Natural killer cell treated with Interleukin-12 subunit alpha and Interleukin-12 subunit beta and Interleukin-15 and Interleukin-18, amount 100 ng/mL, for 72 hours (primary cell): ENCODE results near the gene VASH1. TPM values are rescaled to one million over a fixed set of nuclear protein-coding genes. Genes with fewer than 3 reads are reported as not detected.
"Not testable (repeated sequence)": the region's sequence is repeated elsewhere in the genome, so short reads cannot be mapped to it uniquely, and the experiment has no call there.

Experiments used
- ATAC-seq, 2 donors: fragments of 150-1000 bp; cut with Tn5 transposase in 1 of 2; sonication (Bioruptor Pico), chemical (Tn5 transposase) in 1 of 2; 2 replicates each; pipeline ENCODE4 v1.10.0; 2021
- DNase-seq: peaks from one replicate; pipeline ENCODE4 v3.0.0; 2022; ENCODE audit warnings: low spot score
- H3K27ac Mint-ChIP-seq, 2 donors: 1 replicate in 1 of 2; 2 replicates in 1 of 2; pipeline ENCODE4 v1.8.0; 2022; ENCODE audit warnings: mixed read lengths in 2 of 2, mild to moderate bottlenecking in 1 of 2, moderate library complexity in 1 of 2
- H3K27me3 Mint-ChIP-seq, 2 donors: 1 replicate in 1 of 2; 2 replicates in 1 of 2; pipeline ENCODE4 v1.8.0; 2022; ENCODE audit warnings: mixed read lengths in 2 of 2
- H3K36me3 Mint-ChIP-seq: one replicate; pipeline ENCODE4 v1.8.0; 2022; ENCODE audit warnings: mixed read lengths
- H3K4me1 Mint-ChIP-seq, 2 donors: 1 replicate in 1 of 2; 2 replicates in 1 of 2; pipeline ENCODE4 v1.8.0; 2022; ENCODE audit warnings: low read depth in 2 of 2, mixed read lengths in 2 of 2, mild to moderate bottlenecking in 1 of 2
- H3K4me3 Mint-ChIP-seq: one replicate; pipeline ENCODE4 v1.8.0; 2022; ENCODE audit warnings: mixed read lengths
- H3K9me3 Mint-ChIP-seq: 2 replicates; pipeline ENCODE4 v1.8.0; 2022; ENCODE audit warnings: mixed read lengths
- total RNA-seq, 2 donors: library from RNA; stranded (reverse); gene quantifications; one replicate each; pipeline ENCODE4 v1.2.3, GENCODE V29; 2022

Gene VASH1
- total RNA-seq, 2 donors from 2014 or later, result 1.2 to 1.9 TPM

DNA sequence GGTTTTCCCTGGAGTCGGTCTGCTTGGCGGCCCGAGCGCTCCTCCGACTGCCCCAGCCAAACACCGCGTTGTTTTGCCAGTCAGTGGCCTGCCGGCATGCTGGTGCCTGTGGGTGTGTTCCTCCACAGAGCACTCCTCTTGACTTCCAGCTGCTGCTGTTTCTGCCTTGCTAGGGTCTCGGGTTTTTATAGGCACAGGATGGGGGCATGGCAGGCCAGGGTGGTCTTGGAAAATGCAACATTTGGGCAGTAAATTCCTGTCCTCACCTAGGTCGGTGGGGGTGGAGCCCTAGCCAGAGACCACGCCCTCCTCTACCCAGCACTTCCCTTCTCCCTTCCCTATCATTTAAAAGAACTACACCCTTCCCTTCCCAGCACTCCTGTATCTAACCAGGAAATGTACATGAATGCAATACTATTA lies 34.7 kb upstream of the VASH1 start:
- H3K36me3 Mint-ChIP-seq, result no peaks in the 10 kb centered on the region
- no peak for DNase-seq
- no peaks in the 10 kb centered on the region for H3K4me1 Mint-ChIP-seq
- no peaks in the 10 kb centered on the region for H3K9me3 Mint-ChIP-seq
- ATAC-seq, result no peak
- H3K27me3 Mint-ChIP-seq, result peaks cover 26 to 39% of the 10 kb centered on the region in 2 donors
- no peak overlapping the region for H3K4me3 Mint-ChIP-seq
- no peak overlapping the region for H3K27ac Mint-ChIP-seq

- no peaks in the 10 kb centered on the region for H3K9me3 Mint-ChIP-seq
- no peak overlapping the region for H3K4me3 Mint-ChIP-seq
- no peak overlapping the region for H3K27ac Mint-ChIP-seq
- peaks cover 26 to 39% of the 10 kb centered on the region in 2 donors for H3K27me3 Mint-ChIP-seq
- H3K4me1 Mint-ChIP-seq, result no peaks in the 10 kb centered on the region
- H3K36me3 Mint-ChIP-seq, result no peaks in the 10 kb centered on the region
- DNase-seq (no peak), ATAC-seq (no peak)
Observed at GRCh38 chr14:76727384-76727783, 33.9 kb upstream of the VASH1 start.

GRCh38 chr14:76727901-76728300 lies 33.4 kb upstream of the VASH1 start:
- Mint-ChIP-seq H3K4me3 (no peak overlapping the region), H3K27ac (no peak overlapping the region), H3K36me3 (no peaks in the 10 kb centered on the region), H3K9me3 (no peaks in the 10 kb centered on the region), H3K4me1 (no peaks in the 10 kb centered on the region), H3K27me3 (peaks cover 26 to 39% of the 10 kb centered on the region in 2 donors)
- ATAC-seq, result no peak
- no peak for DNase-seq

DNA sequence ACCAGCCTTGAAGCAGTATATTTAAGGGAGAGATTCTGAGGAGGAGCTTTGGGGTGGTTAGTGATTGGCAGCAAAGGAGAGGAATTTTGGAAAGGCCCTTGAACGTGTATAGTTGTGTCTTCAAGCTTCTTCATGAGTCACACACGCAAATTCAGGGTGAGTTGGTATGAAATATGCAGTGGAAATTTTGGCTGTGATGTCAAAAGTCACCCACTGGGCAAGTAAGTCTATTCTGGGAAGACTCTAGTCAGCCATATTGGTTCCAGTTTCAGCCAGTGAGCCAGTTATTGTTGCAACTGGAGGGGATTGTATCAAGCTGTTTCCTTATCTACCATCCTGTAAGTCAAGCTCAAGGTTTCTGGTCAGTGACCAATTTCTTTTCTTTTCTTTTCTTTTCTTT lies 32.0 kb upstream of the VASH1 start:
- Mint-ChIP-seq H3K27me3 (peaks cover 25 to 39% of the 10 kb centered on the region in 2 donors), H3K36me3 (no peaks in the 10 kb centered on the region), H3K27ac (no peak overlapping the region), H3K4me3 (no peak overlapping the region), H3K4me1 (no peaks in the 10 kb centered on the region), H3K9me3 (no peaks in the 10 kb centered on the region)
- DNase-seq, result no peak
- no peak for ATAC-seq

DNA sequence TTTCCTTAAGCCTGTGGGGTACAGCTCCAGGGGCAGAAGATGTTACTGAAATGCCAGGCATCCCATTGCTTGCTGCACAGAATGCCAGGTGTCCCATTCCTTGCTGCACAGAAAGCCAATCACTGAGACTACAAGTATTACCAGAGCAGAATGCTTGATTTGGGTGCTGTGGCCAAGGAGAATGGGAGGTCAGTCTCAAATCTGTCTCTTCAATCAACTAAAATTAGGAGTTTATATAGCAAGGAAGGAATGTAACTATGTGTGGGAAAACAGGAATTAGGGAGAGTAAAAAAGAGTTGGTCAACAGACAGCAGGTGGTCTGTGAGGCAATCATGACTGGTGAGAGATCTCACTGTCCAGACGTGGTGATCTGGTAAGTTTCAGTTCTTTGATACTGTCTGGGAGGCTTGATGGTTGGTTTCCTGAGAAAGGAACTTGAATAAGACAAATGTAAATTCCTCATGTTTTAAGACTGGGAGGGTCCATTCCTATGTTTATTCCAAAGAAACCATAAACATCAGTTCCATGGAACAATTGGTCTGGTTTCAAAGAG lies 31.2 kb upstream of the VASH1 start:
- H3K4me3 Mint-ChIP-seq, result no peak overlapping the region
- H3K9me3 Mint-ChIP-seq, result no peaks in the 10 kb centered on the region
- no peaks in the 10 kb centered on the region for H3K36me3 Mint-ChIP-seq
- peaks cover 20 to 39% of the 10 kb centered on the region in 2 donors for H3K27me3 Mint-ChIP-seq
- ATAC-seq (no peak), DNase-seq (no peak)
- no peak overlapping the region for H3K27ac Mint-ChIP-seq
- no peaks in the 10 kb centered on the region for H3K4me1 Mint-ChIP-seq

- ATAC-seq, H3K27ac Mint-ChIP-seq, H3K4me1 Mint-ChIP-seq, H3K4me3 Mint-ChIP-seq, DNase-seq, H3K36me3 Mint-ChIP-seq, H3K9me3 Mint-ChIP-seq: not testable (repeated sequence)
- H3K27me3 Mint-ChIP-seq, result peaks cover 10 to 47% of the 10 kb centered on the region in 2 donors
Observed at GRCh38 chr14:76734501-76734900, 26.8 kb upstream of the VASH1 start.

DNA sequence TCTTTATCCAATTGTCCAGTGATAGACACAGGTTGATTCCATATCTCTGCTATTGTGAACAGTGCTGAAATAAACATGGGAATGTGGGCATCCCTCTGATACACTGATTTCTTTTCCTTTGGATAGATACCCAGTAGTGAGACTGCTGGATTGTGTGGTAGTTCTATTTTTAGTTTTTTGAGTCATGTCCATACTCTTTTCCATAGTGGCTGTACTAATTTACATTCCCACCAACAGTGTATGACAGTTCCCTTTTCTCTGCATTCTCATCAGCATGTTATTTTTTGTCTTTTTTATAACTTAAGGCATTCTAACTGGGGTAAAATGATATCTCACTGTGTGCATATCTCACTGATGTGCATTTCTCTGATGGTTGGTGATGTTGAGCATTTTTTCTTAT lies 24.8 kb upstream of the VASH1 start:
- Mint-ChIP-seq H3K27me3 (peaks cover 10 to 45% of the 10 kb centered on the region in 2 donors), H3K27ac (no peak overlapping the region), H3K36me3 (peaks cover 25% of the 10 kb centered on the region), H3K4me3 (no peak overlapping the region), H3K4me1 (no peaks in the 10 kb centered on the region), H3K9me3 (peaks cover 5% of the 10 kb centered on the region)
- DNase-seq (no peak), ATAC-seq (no peak)

DNA sequence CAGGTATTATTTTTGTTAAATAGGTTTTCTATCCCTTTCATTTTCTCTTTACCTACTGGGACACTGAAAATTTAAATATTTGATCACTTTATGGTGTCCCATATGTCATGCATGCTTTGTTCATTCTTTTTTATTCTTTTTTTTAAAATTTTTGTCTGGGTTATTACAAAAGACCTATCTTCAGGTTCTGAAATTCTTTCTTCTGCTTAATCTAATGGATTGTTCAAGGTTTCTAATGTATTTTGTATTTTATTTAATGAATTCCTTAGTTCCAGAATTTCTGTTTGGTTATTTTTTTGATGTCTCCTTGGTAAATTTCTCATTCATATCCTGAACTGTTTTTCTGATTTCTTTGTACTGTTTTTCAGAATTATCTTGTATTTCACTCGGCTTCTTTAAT lies 20.2 kb upstream of the VASH1 start:
- peaks cover 5% of the 10 kb centered on the region for H3K9me3 Mint-ChIP-seq
- H3K4me1 Mint-ChIP-seq, result peaks cover 0 to 2% of the 10 kb centered on the region in 2 donors
- ATAC-seq (no peak), DNase-seq (no peak)
- peaks cover 28% of the 10 kb centered on the region for H3K36me3 Mint-ChIP-seq
- H3K27me3 Mint-ChIP-seq, result peaks cover 18 to 57% of the 10 kb centered on the region in 2 donors
- H3K27ac Mint-ChIP-seq, result no peak overlapping the region
- H3K4me3 Mint-ChIP-seq, result no peak overlapping the region

- H3K36me3 Mint-ChIP-seq, result peaks cover 28% of the 10 kb centered on the region
- H3K27ac Mint-ChIP-seq, result no peak overlapping the region
- ATAC-seq (no peak), DNase-seq (no peak)
- peaks cover 0 to 2% of the 10 kb centered on the region in 2 donors for H3K4me1 Mint-ChIP-seq
- H3K9me3 Mint-ChIP-seq, result peaks cover 5% of the 10 kb centered on the region
- peaks cover 16 to 56% of the 10 kb centered on the region in 2 donors for H3K27me3 Mint-ChIP-seq
- no peak overlapping the region for H3K4me3 Mint-ChIP-seq
Observed at GRCh38 chr14:76742185-76742584, 19.1 kb upstream of the VASH1 start.

- H3K9me3 Mint-ChIP-seq, result peaks cover 5% of the 10 kb centered on the region
- peaks cover 18 to 51% of the 10 kb centered on the region in 2 donors for H3K27me3 Mint-ChIP-seq
- DNase-seq (no peak), ATAC-seq (no peak)
- peaks cover 28% of the 10 kb centered on the region for H3K36me3 Mint-ChIP-seq
- H3K4me1 Mint-ChIP-seq, result peaks cover 0 to 2% of the 10 kb centered on the region in 2 donors
- no peak overlapping the region for H3K4me3 Mint-ChIP-seq
- no peak overlapping the region for H3K27ac Mint-ChIP-seq
Observed at GRCh38 chr14:76742966-76743365, 18.3 kb upstream of the VASH1 start.

DNA sequence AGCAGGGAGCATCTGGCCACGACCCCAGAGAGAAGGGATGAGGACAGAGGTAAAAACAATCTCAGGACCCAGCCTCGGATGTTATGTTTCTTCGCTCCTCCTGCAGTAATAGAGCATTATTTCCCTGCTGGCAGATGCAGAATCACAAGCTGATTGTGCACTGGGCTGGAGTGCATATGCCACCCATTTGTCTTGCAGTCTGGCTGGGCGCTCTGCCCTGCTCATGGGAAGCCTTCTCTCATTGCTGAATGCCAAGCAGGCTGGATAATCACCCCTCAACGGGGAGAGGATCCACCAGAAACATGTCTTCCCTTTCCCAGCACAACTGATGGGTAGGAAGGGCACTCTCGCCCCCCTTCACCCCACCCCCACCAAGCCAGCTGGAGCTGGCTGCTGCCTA lies 8.5 kb upstream of the VASH1 start:
- Mint-ChIP-seq H3K36me3 (no peaks in the 10 kb centered on the region), H3K27me3 (peaks cover 1 to 2% of the 10 kb centered on the region in 2 donors), H3K9me3 (no peaks in the 10 kb centered on the region), H3K4me1 (no peaks in the 10 kb centered on the region), H3K4me3 (no peak overlapping the region), H3K27ac (no peak overlapping the region)
- no peak for ATAC-seq
- no peak for DNase-seq

DNA sequence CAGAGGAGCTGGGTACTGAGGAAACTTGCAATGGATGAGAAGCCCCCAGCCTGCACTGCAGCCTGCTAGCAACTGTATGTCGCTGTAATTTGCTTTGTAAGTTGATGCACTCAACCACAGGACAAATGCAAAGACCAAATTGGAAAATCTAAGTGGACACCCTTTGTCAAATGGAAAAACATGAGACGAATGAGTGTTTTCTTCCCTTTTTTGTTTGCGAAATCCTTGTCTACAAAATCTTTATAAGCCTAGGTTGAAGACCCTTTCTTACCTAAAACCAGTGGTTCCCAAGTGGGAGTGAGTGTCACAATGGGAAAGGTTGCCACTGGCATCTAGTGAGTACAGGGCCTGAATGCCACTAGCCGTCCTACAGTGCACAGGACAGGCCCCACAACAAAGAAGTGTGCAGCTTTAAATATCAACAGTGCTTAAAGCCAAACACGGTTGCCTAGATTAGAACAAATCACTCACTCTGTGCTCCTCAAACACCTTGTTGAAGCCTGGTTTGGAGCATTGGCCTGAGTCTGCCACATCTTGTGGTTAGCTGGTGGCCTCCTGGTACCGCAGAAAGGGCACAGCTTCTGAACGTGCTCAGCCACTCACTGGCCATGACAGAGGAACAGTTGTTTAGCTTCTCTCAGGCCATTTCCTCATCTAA lies 7.6 kb upstream of the VASH1 start:
- no peaks in the 10 kb centered on the region for H3K4me1 Mint-ChIP-seq
- no peak overlapping the region for H3K4me3 Mint-ChIP-seq
- H3K36me3 Mint-ChIP-seq, result no peaks in the 10 kb centered on the region
- ATAC-seq (no peak), DNase-seq (no peak)
- no peaks in the 10 kb centered on the region for H3K9me3 Mint-ChIP-seq
- H3K27ac Mint-ChIP-seq, result no peak overlapping the region
- H3K27me3 Mint-ChIP-seq, result peaks cover 6 to 8% of the 10 kb centered on the region in 2 donors

DNA sequence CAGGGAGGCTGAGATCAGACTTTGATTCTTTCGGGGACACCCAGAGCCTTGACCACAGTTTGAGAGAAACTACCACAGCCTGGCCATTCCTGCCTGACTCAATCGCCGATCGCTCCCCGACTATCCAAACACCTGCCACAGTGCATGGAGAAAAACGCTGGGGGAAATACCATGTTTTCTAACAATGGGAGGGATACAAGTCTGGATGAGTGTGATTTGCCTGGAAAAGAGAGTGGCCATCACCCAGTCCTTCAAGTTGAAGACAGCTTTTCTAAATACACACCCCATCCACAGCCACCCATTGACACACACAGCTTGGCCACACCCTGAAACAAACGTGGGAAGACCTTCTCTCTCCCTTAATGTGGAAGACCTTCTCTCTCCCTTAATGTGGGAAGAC lies 6.7 kb upstream of the VASH1 start:
- Mint-ChIP-seq H3K27ac (no peak overlapping the region), H3K4me3 (no peak overlapping the region), H3K27me3 (peaks cover 10 to 14% of the 10 kb centered on the region in 2 donors), H3K4me1 (no peaks in the 10 kb centered on the region), H3K36me3 (no peaks in the 10 kb centered on the region), H3K9me3 (no peaks in the 10 kb centered on the region)
- ATAC-seq, result no peak
- no peak for DNase-seq

GRCh38 chr14:76755610-76756370 lies 5.5 kb upstream of the VASH1 start:
- ATAC-seq (no peak), DNase-seq (no peak)
- Mint-ChIP-seq H3K4me1 (peaks cover 0 to 1% of the 10 kb centered on the region in 2 donors), H3K36me3 (no peaks in the 10 kb centered on the region), H3K9me3 (no peaks in the 10 kb centered on the region), H3K27ac (no peak overlapping the region), H3K27me3 (peaks cover 10 to 14% of the 10 kb centered on the region in 2 donors), H3K4me3 (no peak overlapping the region)
